ENCODE data around the gene SLC43A2. TPM values are rescaled to one million over a fixed set of nuclear protein-coding genes. Genes with fewer than 3 reads are reported as not detected.
"Not testable (repeated sequence)": the region's sequence is repeated elsewhere in the genome, so short reads cannot be mapped to it uniquely, and the experiment has no call there.

Gene SLC43A2
- polyA plus RNA-seq, 6 donors from 2014 or later: 18.4 to 36.4 (median 29.1) TPM

GRCh38 chr17:1584167-1584566 is 44.5 kb downstream of the SLC43A2 start:
- Mint-ChIP-seq H3K4me1 (no peaks in the 10 kb centered on the region), H3K27me3 (no peaks in the 10 kb centered on the region)

GRCh38 chr17:1583556-1583955 is 45.1 kb downstream of the SLC43A2 start:
- Mint-ChIP-seq H3K4me1 (no peaks in the 10 kb centered on the region), H3K27ac (peak overlapping the region in 4 of 6 donors; percentile 14 to 85 (median 78)), H3K4me3 (no peak overlapping the region), H3K27me3 (no peaks in the 10 kb centered on the region), H3K36me3 (peaks cover 0 to 7% of the 10 kb centered on the region in 2 donors), H3K9me3 (no peaks in the 10 kb centered on the region)
- no peak for DNase-seq
- ATAC-seq (ENCODE audit: low read depth in 2 of 2): no peak

More at GRCh38 chr17:1584167-1584566, 44.5 kb downstream of the SLC43A2 start:
- Mint-ChIP-seq H3K4me3 (no peak overlapping the region), H3K9me3 (no peaks in the 10 kb centered on the region), H3K27ac (peak overlapping the region in 1 of 6 donors; percentile 54), H3K36me3 (peaks cover 0 to 7% of the 10 kb centered on the region in 2 donors)
- no peak for ATAC-seq (ENCODE audit: low read depth in 2 of 2)
- no peak for DNase-seq

DNA sequence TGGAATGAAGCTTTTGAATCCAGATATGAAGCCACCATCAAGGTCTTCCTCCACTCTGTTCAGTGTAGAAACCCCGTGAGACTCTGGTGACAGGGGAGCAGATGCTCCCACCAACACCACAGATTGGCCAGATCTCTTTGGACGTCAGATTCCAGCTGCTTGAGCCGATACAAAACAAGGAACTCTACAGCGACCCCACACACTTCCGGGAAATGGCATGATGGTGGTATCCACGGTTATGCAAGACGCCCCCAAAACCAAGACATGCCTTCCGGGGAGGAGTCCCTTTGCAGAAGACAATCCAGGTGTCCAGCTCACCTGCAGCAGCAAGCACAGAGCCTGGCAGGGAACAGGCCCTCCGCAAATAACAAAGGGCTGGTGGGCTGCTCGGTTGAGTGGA is 46.3 kb downstream of the SLC43A2 start:
- peaks cover 5 to 8% (median 6%) of the 10 kb centered on the region in 3 donors for H3K4me1 Mint-ChIP-seq
- peak overlapping the region in 1 of 6 donors; percentile 47 for H3K27ac Mint-ChIP-seq
- no peaks in the 10 kb centered on the region for H3K9me3 Mint-ChIP-seq
- H3K27me3 Mint-ChIP-seq: no peaks in the 10 kb centered on the region
- no peak overlapping the region for H3K4me3 Mint-ChIP-seq
- no peak for ATAC-seq (ENCODE audit: low read depth in 2 of 2)
- H3K36me3 Mint-ChIP-seq: peaks cover 0 to 7% of the 10 kb centered on the region in 2 donors
- DNase-seq: no peak

GRCh38 chr17:1580979-1581676 is 47.5 kb downstream of the SLC43A2 start:
- H3K36me3 Mint-ChIP-seq: peaks cover 0 to 7% of the 10 kb centered on the region in 2 donors

GRCh38 chr17:1578029-1578428 is 50.6 kb downstream of the SLC43A2 start:
- H3K4me1 Mint-ChIP-seq: peaks cover 10 to 30% (median 28%) of the 10 kb centered on the region in 3 donors
- H3K27ac Mint-ChIP-seq: peak overlapping the region in 3 of 6 donors; percentile 80 to 86 (median 84)
- H3K9me3 Mint-ChIP-seq: no peaks in the 10 kb centered on the region
- no peaks in the 10 kb centered on the region for H3K27me3 Mint-ChIP-seq
- H3K36me3 Mint-ChIP-seq: peaks cover 0 to under 1% of the 10 kb centered on the region in 2 donors
- H3K4me3 Mint-ChIP-seq: peak overlapping the region in 3 of 8 donors; percentile 59 to 80 (median 72)
- no peak for ATAC-seq (ENCODE audit: low read depth in 2 of 2)
- no peak for DNase-seq

More at GRCh38 chr17:1580979-1581676, 47.5 kb downstream of the SLC43A2 start:
- Mint-ChIP-seq H3K9me3 (no peaks in the 10 kb centered on the region), H3K4me1 (peaks cover 10 to 21% (median 18%) of the 10 kb centered on the region in 3 donors), H3K4me3 (no peak overlapping the region), H3K27me3 (no peaks in the 10 kb centered on the region), H3K27ac (peak overlapping the region in 1 of 6 donors; percentile 10)
- no peak for ATAC-seq (ENCODE audit: low read depth in 2 of 2)
- DNase-seq: no peak

- no peak for DNase-seq
- Mint-ChIP-seq H3K9me3 (no peaks in the 10 kb centered on the region), H3K27me3 (no peaks in the 10 kb centered on the region), H3K4me1 (peaks cover 10 to 30% (median 28%) of the 10 kb centered on the region in 3 donors), H3K36me3 (no peaks in the 10 kb centered on the region), H3K27ac (peak overlapping the region; percentile 60 to 96 (median 85)), H3K4me3 (peak overlapping the region in 6 of 8 donors; percentile 12 to 80 (median 61))
- peak; percentile 50 to 55 for ATAC-seq (ENCODE audit: low read depth in 2 of 2)
Observed at GRCh38 chr17:1577583-1578013, 51.0 kb downstream of the SLC43A2 start.

DNA sequence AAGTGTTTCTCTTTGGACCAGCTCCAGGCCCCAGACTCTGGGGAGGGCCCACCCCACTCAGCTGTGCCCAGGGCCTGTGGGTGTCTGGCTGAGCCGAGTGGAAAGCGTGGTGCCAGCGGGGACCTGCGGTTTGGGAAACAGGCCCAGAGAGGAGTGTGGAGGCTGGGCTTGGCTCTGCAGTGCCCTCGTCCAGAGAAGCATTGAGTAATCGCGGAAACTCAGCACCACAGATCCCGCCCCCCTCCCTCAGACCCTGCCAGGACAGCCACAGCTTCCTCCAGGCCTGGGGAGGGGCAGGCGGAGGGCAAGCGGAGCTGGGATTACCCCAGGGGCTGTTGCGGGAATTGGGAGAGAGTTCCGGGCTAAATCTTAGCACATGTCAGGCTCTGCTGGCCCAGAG is 51.5 kb downstream of the SLC43A2 start:
- no peak for DNase-seq
- H3K36me3 Mint-ChIP-seq: no peaks in the 10 kb centered on the region

DNA sequence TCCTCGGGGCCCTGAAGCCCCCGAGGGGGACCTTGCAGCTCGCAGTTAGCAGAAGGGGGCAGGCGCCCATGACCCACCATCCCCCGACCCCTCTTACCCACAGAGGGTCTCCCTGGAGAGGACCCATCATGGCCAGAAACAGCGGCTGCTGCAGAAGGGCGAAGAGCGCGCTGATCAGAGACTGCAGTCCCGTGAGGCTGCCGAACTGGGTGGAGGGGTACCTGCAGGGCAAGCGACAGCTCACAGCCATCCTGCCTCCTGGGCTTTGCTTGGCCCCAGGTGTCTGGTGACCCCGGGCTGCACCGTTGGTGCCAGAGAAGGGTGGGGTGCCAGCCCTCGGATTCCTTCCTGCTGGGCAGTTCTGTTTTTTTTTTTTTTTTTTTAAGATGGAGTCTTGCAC is 52.1 kb downstream of the SLC43A2 start:
- DNase-seq: no peak
- Mint-ChIP-seq H3K36me3 (no peaks in the 10 kb centered on the region), H3K27ac (peak overlapping the region in 2 of 6 donors; percentile 70 to 86), H3K27me3 (no peaks in the 10 kb centered on the region), H3K9me3 (no peaks in the 10 kb centered on the region), H3K4me1 (peaks cover 10 to 30% (median 28%) of the 10 kb centered on the region in 3 donors), H3K4me3 (peak overlapping the region in 4 of 8 donors; percentile 9 to 62 (median 25))
- no peak for ATAC-seq (ENCODE audit: low read depth in 2 of 2)

More for the DNA sequence above, 51.5 kb downstream of the SLC43A2 start:
- Mint-ChIP-seq H3K27me3 (no peaks in the 10 kb centered on the region), H3K4me3 (peak overlapping the region in 6 of 8 donors; percentile 32 to 80 (median 61)), H3K4me1 (peaks cover 10 to 30% (median 28%) of the 10 kb centered on the region in 3 donors), H3K27ac (peak overlapping the region; percentile 60 to 96 (median 85)), H3K9me3 (no peaks in the 10 kb centered on the region)
- peak; percentile 10 to 21 for ATAC-seq (ENCODE audit: low read depth in 2 of 2)

GRCh38 chr17:1574697-1575471 is 53.8 kb downstream of the SLC43A2 start:
- H3K27me3 Mint-ChIP-seq: no peaks in the 10 kb centered on the region
- peaks cover 10 to 30% (median 28%) of the 10 kb centered on the region in 3 donors for H3K4me1 Mint-ChIP-seq
- H3K4me3 Mint-ChIP-seq: no peak overlapping the region
- peak overlapping the region in 1 of 6 donors; percentile 47 for H3K27ac Mint-ChIP-seq
- H3K9me3 Mint-ChIP-seq: no peaks in the 10 kb centered on the region
- DNase-seq (no peak), ATAC-seq (ENCODE audit: low read depth in 2 of 2) (peak in 1 of 2 donors; percentile 4)
- H3K36me3 Mint-ChIP-seq: no peaks in the 10 kb centered on the region

DNA sequence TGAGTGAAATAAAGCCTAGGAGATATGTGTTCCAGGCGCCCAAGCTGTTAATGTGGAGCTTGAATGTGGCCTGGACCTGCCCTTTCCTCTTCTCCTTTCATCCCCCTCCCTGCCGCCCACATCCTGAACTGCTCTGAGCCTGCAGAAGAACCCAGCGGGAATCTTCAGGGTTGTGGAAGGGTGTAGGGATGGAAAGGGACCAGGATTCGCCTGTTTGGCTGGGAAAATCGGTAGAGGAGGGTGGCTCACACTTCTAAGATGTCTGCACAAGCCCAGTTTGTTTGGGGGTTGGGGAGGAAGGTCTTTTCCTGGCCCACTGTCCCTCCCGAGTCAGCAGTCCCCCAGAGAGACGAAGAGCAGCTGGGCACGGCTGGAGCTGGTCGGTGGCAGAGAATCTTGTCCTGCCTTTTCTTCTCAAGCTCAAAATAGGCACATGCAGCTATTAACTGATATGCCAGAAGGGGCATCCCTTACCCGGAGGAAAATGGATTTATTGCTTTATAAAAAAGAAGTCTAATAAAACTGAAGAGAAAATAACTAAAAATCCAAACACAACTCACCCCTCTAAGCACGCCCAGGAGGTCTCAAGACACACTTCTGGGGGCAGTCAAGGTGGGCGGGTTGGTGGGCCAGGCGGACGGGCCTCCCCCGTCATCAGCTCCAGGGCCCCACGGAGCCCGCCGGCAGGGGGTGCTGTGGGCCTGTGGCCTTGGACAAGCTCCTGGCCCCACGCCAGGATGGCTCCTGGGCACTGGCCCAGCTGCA is 54.5 kb downstream of the SLC43A2 start:
- Mint-ChIP-seq H3K4me3 (no peak overlapping the region), H3K27me3 (no peaks in the 10 kb centered on the region), H3K27ac (peak overlapping the region in 2 of 6 donors; percentile 32 to 60), H3K9me3 (no peaks in the 10 kb centered on the region), H3K36me3 (no peaks in the 10 kb centered on the region), H3K4me1 (peaks cover 12 to 32% (median 32%) of the 10 kb centered on the region in 3 donors)
- DNase-seq: peak; percentile 76
- peak; percentile 75 to 80 for ATAC-seq (ENCODE audit: low read depth in 2 of 2)

DNA sequence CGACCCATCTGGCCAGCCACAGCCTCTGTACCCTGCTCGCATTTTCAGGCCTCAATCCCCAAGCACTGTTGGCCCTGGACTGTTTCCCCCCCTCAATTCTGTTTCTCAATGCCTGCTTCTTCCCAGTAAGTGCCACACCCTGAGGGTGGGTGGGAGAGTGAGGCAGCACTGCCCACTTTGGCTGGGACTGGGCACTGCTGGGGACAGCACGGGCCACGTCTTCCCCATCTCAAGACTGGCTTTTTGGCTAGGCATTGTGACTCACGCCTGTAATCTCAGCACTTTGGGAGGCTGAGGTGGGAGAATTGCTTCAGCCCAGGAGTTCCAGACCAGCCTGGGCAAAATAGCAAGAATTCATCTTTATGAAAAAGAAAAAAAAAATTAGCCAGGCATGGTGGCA is 56.0 kb downstream of the SLC43A2 start:
- Mint-ChIP-seq H3K27ac (peak overlapping the region in 1 of 6 donors; percentile 82), H3K4me1 (peaks cover 17 to 35% (median 32%) of the 10 kb centered on the region in 3 donors)
- ATAC-seq (ENCODE audit: low read depth in 2 of 2); DNase-seq; H3K36me3 Mint-ChIP-seq; H3K27me3 Mint-ChIP-seq; H3K4me3 Mint-ChIP-seq; H3K9me3 Mint-ChIP-seq: not testable (repeated sequence)

- H3K27me3 Mint-ChIP-seq: no peaks in the 10 kb centered on the region
- no peak overlapping the region for H3K4me3 Mint-ChIP-seq
- no peak overlapping the region for H3K27ac Mint-ChIP-seq
- peaks cover 17 to 35% (median 32%) of the 10 kb centered on the region in 3 donors for H3K4me1 Mint-ChIP-seq
- ATAC-seq (ENCODE audit: low read depth in 2 of 2) (no peak), DNase-seq (no peak)
- no peaks in the 10 kb centered on the region for H3K36me3 Mint-ChIP-seq
- H3K9me3 Mint-ChIP-seq: no peaks in the 10 kb centered on the region
Observed at GRCh38 chr17:1571341-1571704, 57.3 kb downstream of the SLC43A2 start.

Data from naive B cell (primary cell).